ENCODE data around the gene BRI3. TPM values are rescaled to one million over a fixed set of nuclear protein-coding genes. Genes with fewer than 3 reads are reported as not detected.

BRI3 gene
- total RNA-seq, 2 experiments from 2014 or later: 68.0 to 76.5 TPM

DNA sequence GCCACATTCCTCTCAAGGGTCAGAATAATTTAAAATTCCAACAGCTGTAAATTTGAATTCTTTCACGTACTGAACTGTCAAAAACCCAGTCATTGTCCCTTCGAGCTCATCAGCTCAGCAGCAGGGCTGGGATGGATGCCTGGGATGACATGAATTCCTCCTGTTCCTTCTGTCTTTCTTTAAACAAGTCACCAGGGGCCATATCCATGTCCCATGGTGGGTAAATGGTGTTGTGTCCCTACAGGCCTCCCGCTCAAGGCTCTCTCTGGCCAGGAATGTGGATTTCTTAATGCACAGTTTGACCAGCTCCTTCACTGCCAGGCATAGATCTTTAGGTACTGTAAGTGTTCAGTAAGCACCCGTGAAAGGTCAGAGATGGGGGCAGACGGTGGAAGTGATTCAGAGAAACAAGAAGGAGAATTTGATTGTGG, 15.6 kb upstream of the BRI3 start:
- CTCF ChIA-PET: no interaction called here

DNA sequence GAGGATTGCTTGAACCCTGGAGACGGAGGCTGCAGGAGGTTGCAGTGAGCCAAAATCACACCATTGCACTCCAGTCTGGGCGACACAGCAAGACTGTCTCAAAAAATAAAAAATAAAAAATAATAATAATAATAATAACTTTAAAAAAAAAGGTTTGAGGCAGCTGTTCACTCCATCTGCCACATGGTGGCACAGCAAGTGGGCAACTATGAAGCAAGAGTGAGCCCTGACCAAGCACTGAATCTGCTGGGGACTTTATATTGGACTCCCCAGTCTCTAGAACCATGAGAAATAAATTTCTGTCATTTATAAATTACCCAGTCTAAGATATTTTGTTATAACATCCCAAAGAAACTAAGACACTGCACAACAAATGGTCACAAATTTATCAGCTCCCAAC, 14.6 kb upstream of the BRI3 start:
- Mint-ChIP-seq H3K4me3 (no peak overlapping the region), H3K27ac (no peak overlapping the region), H3K4me1 (ENCODE audit: low read depth) (peaks cover 16% of the 10 kb centered on the region), H3K27me3 (no peaks in the 10 kb centered on the region), H3K36me3 (ENCODE audit: low read depth) (peaks cover 22% of the 10 kb centered on the region), H3K9me3 (no peaks in the 10 kb centered on the region)
- Histone ChIP-seq H3K9me3 (ENCODE audit: control insufficient read depth in 1 of 2, insufficient read depth in 1 of 2, low read length in 2 of 2) (peaks cover 0 to under 1% of the 10 kb centered on the region in 2 experiments), H3K27me3 (ENCODE audit: control insufficient read depth in 1 of 2, insufficient read depth in 2 of 2, low read length in 2 of 2) (no peaks in the 10 kb centered on the region), H3K27ac (ENCODE audit: low read depth in 1 of 2, low read length in 2 of 2) (no peak overlapping the region), H3K4me3 (ENCODE audit: low read length) (no peak overlapping the region), H3K36me3 (ENCODE audit: insufficient read depth, low read length) (no peaks in the 10 kb centered on the region), H3K4me1 (ENCODE audit: insufficient read depth, low read length) (no peaks in the 10 kb centered on the region)
- CTCF ChIA-PET: no interaction called here
- DNase-seq (peak in 2 of 14 experiments; percentile 37 to 44), ATAC-seq (ENCODE audit: poor library complexity) (peak; percentile 44)
- intact Hi-C loops (cut with DNase I, micrococcal nuclease): no loop called here
- TF ChIP-seq CTCF (IDR thresholded peaks at IDR 0.05): no peak
- POLR2A ChIA-PET: interaction anchor here (1.4 to 2.1 kb wide), 2 partner anchors 14 to 15 kb away, joined by 6 to 8 read pairs; no protein-coding TSS in a partner anchor

More for the DNA sequence above, 15.6 kb upstream of the BRI3 start:
- no peak for TF ChIP-seq CTCF (IDR thresholded peaks at IDR 0.05)
- DNase-seq (no peak), ATAC-seq (ENCODE audit: poor library complexity) (no peak)
- no peaks in the 10 kb centered on the region for H3K27me3 ChIP-seq (ENCODE audit: control insufficient read depth in 1 of 2, insufficient read depth in 2 of 2, low read length in 2 of 2)
- no peak overlapping the region for H3K4me3 Mint-ChIP-seq
- H3K9me3 Mint-ChIP-seq: no peaks in the 10 kb centered on the region
- H3K9me3 ChIP-seq (ENCODE audit: control insufficient read depth in 1 of 2, insufficient read depth in 1 of 2, low read length in 2 of 2): peaks cover 0 to 7% of the 10 kb centered on the region in 2 experiments
- no peaks in the 10 kb centered on the region for H3K27me3 Mint-ChIP-seq
- peaks cover 16% of the 10 kb centered on the region for H3K4me1 Mint-ChIP-seq (ENCODE audit: low read depth)
- H3K36me3 ChIP-seq (ENCODE audit: insufficient read depth, low read length): peaks cover 7% of the 10 kb centered on the region
- POLR2A ChIA-PET: interaction anchor here (1.3 to 2.1 kb wide), 2 partner anchors 14 kb away, joined by 3 to 6 read pairs; no protein-coding TSS in a partner anchor
- no peak overlapping the region for H3K4me3 ChIP-seq (ENCODE audit: low read length)
- no peaks in the 10 kb centered on the region for H3K4me1 ChIP-seq (ENCODE audit: insufficient read depth, low read length)
- peaks cover 32% of the 10 kb centered on the region for H3K36me3 Mint-ChIP-seq (ENCODE audit: low read depth)
- intact Hi-C loops (cut with DNase I, micrococcal nuclease): no loop called here
- no peak overlapping the region for H3K27ac ChIP-seq (ENCODE audit: low read depth in 1 of 2, low read length in 2 of 2)
- no peak overlapping the region for H3K27ac Mint-ChIP-seq

DNA sequence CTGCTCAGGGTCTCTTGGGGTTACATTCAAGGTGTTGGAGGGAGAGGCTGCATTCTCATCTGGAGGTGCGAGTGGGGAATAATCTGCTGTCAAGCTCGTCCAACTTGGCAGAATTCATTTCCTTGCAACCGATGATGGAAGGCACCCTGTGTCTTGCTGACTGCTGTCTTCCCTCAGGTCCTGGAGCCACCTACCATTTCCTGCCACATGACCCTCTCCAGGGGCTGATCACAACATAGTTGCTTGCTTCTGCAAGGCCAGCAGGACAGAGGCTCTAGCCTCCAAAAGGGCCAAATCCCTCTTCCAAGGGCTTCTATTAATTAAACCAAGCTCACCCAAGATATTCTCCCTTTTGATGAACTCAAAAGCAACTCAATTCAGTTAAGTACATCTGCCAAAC, 14.2 kb upstream of the BRI3 start:
- no peaks in the 10 kb centered on the region for H3K36me3 ChIP-seq (ENCODE audit: insufficient read depth, low read length)
- no peaks in the 10 kb centered on the region for H3K4me1 ChIP-seq (ENCODE audit: insufficient read depth, low read length)
- no peaks in the 10 kb centered on the region for H3K9me3 ChIP-seq (ENCODE audit: control insufficient read depth in 1 of 2, insufficient read depth in 1 of 2, low read length in 2 of 2)
- H3K4me3 ChIP-seq (ENCODE audit: low read length): no peak overlapping the region
- Mint-ChIP-seq H3K9me3 (no peaks in the 10 kb centered on the region), H3K36me3 (ENCODE audit: low read depth) (peaks cover 17% of the 10 kb centered on the region), H3K27ac (no peak overlapping the region), H3K4me3 (no peak overlapping the region), H3K4me1 (ENCODE audit: low read depth) (peaks cover 16% of the 10 kb centered on the region), H3K27me3 (no peaks in the 10 kb centered on the region)
- no peaks in the 10 kb centered on the region for H3K27me3 ChIP-seq (ENCODE audit: control insufficient read depth in 1 of 2, insufficient read depth in 2 of 2, low read length in 2 of 2)
- no peak for TF ChIP-seq CTCF (IDR thresholded peaks at IDR 0.05)
- H3K27ac ChIP-seq (ENCODE audit: low read depth in 1 of 2, low read length in 2 of 2): no peak overlapping the region
- DNase-seq: no peak
- no peak for ATAC-seq (ENCODE audit: poor library complexity)
- ChIA-PET POLR2A (interaction anchor here (1.4 to 2.1 kb wide), 2 partner anchors 13 to 16 kb away, joined by 6 to 8 read pairs; no protein-coding TSS in a partner anchor), CTCF (no interaction called here)
- intact Hi-C loops (cut with DNase I, micrococcal nuclease): no loop called here
